ENCODE data around the gene RALBP1.
"Not testable (repeated sequence)": the region's sequence is repeated elsewhere in the genome, so short reads cannot be mapped to it uniquely, and the experiment has no call there.

Gene RALBP1

DNA sequence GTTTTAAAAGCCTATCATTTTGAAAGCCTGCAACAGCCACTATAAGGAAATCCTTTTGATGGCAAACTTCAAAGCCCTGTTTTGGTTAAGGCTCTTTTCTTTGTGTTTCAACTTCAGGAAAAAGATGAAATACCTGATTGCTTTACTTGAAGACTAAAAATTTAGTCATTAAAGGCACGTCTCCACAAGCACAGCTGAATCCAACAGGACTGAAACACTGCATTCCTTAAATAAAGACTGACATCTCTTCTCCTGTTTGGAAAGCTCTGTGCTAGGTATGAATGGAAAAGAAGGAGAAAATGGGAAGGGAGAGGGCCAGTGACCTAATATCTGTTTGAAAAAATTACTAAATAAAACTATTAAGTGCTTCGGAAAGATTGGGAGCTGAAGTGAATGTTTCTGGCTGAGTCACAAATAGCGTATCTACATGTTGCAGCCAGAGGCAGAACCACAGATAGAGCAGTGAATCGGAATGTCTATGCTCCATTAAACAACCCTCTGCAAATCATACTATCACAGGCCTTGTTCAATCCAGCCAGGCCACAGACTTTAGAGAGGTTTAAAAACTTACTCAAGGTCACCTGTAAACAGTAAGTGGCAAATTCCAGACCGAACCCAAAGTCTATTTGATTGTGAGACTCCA lies 21.1 kb upstream of the RALBP1 start:
- no peak for DNase-seq (ENCODE audit: low read depth in 2 of 2)

DNA sequence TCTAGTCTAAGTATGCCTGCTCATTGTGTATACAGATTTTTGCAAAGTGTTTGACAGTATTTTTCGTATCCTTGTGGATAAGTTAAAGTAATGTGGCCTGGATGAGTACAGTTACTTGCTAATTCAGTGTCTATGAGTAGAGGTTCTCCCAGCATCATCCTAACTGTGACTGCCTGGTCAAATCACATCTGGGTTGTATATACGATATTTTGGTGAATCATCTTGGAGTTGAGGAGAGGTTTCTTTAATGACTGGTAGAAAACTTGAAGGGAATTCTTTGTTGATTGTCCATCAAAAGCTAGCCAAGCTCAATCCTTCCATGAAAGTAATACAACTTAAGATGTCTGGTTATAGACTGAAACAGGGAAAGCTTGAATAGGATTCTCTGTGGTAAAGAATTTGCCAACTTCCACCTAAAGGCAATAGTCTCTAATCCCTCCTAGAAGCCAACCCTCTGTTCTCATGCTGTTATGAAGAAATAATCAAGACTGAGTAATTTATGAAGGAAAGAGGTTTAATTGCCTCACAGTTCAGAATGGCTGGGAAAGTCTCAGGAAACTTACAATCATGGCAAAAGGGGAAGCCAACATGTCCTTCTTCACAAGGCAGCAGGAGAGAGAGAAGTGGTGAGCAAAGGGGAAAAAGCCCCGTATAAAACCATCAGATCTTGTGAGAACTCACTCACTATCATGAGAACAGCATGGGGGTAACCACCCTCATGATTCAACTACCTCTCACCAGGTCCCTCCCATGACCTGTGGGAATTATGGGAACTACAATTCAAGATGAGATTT lies 19.4 kb upstream of the RALBP1 start:
- no peak for DNase-seq (ENCODE audit: low read depth in 2 of 2)

DNA sequence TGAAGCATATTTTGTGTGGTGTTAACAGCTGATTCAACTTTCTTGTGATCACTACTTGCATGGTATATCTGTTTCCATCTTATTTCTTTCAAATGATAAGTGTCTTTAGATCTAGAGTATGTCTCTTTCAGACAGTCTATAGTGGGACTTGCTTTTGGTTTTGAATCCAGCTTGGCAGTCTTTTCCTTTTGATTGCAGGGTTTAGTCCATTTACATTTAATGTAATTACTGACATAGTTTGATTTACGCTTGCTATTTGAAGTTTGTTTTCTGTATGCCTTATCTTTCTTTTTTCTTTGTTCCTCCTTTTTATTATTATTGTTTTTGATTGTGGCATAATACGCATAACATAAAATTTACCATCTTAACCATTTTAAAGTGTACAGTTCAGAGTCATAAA lies 9.2 kb upstream of the RALBP1 start:
- DNase-seq (ENCODE audit: low read depth in 2 of 2): no peak

DNA sequence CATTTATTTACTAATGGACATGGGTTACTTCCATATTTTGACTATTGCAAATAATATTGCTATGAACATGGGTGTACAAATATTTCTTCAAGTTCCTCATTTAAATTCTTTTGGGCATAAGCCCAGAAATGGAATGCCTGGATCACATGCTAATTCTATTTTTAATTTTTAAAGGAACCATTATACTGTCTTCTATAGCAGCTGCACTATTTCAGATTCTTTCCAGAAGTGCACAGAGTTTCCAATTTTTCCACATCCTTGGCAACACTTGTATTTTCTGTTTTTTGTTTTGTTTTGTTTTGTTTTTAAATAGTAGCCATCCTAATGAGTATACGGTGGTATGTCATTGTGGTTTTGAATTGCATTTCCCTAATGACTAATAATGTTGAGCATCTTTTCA lies 8.5 kb upstream of the RALBP1 start:
- no peak for DNase-seq (ENCODE audit: low read depth in 2 of 2)

DNA sequence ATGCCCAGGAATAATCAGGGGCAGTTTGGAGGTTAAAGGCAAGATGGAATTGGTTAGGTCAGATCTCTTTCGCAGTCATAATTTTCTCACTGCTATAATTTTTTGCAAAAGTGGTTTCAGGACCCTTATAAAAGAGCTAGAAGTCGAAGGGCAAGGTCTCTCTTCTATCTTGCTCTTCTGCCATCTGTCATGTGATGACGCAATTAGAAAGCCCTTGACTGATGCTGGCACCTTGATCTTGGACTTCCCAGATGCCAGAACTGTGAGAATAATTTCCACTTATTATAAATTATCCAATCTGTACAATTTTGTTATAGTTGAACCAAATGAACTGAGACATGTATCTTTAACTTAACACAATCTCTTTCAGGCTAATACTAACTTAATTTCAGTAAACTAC lies 6.3 kb upstream of the RALBP1 start:
- DNase-seq (ENCODE audit: low read depth in 2 of 2): no peak

DNA sequence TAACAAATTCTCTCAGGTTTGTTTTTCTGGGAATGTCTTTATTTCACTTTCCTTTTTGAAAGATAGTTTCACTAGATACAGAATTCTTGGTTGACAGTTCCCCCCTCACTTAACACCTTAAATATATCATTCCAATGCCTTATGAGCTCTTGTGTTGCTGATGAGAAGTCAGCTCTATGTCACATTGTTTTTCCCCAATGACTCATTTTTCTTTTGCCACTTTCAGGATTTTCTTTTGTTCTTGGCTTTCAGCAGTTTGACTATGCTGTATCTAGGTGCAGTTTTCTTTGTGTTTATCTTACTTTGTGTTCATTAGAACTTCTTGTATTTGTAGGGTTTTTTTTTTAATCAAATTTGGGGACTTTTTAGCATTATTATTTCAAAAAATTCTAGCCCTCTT lies 5.6 kb upstream of the RALBP1 start:
- DNase-seq (ENCODE audit: low read depth in 2 of 2): no peak

DNA sequence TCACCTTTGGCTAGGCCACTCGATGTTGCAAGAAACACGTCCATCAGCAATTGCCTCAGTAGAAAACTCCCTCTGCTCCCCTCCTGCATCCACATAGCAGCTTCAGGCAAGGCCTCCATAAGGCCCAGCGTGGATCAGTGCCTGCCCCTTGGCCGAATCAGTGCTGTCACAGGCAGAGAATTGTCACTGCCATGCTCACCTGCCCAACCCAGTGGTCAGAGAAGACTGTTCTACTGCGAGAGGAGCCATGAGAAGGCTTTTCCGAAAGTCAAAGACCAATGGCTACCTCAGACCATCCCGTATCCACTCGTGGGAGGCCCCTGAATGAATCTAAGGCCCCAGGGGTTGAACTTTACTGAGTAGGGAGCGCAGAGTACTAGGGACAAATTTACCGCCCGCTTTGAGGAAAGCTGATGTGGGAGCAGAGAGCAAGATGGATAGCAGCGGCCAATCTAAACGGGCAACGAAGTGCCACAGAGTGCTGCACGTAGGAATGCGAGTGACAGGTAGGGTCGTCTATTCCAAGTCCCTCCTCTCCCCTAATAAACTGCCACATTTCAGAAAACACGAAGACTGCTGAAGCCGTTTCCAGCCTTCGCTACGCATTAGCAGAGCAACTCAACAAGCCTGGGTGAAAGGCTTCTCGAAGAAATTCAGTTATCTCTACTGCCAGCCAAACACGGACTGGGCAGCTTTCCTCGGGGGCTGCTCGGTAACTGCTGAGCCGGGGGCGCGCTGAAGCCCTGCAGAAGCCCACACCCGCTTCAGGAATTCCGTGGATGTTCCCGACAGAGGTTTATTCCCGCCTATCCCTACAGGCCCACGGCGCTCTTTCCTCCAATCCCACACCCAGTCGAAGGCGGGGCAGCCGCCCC lies 968 bp upstream of the RALBP1 start:
- no peak for DNase-seq (ENCODE audit: low read depth in 2 of 2)

DNA sequence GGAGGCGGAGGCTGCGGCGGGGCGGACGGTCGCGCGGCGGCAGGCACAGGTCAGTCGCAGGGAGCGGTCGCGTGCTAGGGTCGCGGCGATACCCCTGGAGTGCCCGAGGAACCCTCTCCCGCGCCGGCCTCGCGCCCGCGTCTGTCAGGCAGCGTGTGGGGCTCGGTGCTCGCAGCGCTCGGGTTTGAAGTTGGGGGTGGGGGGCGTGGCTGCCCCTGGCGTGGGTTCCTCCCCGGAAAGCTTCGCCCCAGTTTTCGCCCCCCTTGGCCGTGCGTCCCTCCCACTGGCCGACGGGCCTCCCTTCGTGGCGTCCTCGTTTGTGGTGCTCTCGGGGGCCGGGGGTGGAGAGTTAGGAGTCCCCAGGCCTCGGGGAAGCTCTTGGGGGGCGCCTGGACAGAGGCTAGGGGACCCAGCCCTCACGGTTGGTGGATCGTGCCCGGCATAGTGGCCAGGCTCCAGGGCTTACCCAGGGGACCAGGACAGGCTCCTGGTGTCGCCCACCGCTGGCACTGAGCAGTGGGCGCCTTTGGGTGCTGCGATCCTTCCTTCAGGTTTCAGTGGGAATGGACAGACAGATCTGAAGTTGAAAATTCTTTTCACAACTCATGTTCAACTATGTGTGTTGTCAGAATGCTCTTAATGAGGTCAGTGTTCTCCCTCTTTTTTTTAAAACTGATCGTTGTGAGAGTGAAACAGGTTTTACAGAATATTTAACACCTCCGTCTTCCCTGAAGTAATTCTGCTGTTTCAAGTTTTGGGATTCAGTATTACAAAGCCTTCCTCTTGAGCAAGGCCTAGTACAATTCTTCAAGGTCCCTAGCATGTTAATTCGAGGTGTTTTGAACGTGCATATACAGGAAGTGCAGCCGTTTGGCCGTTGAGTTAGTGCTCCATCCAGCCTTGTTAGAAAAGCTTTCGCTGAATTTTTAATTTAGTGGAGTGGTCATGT lies 604 bp downstream of the RALBP1 start:
- peak in 1 of 2 experiments; percentile 45 for DNase-seq (ENCODE audit: low read depth in 2 of 2)

DNA sequence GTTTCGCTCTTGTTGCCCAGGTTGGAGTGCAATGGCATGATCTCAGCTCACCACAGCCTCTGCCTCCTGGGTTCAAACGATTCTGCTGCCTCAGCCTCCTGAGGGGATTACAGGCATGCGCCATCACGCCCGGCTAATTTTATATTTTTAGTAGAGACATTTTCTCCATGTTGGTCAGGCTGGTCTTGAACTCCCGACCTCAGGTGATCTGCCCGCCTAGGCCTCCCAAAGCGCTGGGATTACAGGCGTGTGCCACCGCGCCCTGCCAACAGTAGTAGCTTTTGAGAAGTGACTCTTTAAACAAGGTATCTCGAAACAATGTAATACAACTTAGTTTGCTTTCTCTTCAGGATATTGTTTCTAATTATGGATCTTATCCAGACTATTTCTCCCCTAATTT lies 1.6 kb downstream of the RALBP1 start:
- DNase-seq (ENCODE audit: low read depth in 2 of 2): not testable (repeated sequence)

DNA sequence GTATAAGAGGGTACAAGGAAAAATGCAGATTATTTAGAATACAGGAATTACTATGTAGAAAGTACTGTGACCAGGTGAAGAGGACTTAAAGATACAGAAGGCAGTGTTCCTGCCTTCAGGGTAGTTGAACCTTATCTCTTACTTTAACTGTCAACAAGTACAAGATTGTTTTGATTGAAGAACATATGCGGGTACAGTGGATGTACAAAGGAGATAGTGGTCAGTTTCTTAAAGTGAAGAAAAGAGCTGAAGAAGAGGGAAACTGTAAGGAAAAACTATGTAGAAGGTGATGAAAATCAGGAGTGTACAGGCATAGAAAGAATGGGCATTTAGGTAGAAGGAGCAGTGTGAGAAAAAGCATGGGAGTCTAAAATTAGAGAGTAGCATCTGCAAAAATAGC lies 2.2 kb downstream of the RALBP1 start:
- no peak for DNase-seq (ENCODE audit: low read depth in 2 of 2)

DNA sequence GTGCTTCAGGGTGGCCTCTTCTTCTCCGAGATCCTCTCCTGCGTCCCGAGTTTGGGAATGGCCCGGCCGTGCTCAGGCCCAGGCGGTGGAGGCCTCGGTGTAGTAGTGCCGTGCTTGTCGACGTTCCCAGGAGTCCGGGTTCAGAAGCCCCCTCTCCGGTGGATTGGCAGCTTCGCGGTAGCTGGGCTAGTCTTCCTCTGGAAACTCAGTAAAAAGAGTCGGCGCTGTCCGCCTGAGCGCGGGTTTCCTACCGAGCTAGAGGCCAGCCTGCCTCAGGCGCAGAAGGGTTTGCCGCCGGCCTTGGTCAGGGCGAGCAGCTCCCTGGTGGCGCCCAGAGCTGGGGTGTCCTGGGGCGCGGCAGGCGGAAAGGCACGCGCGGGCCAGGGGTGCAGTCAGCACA lies 3.2 kb downstream of the RALBP1 start:
- DNase-seq (ENCODE audit: low read depth in 2 of 2): no peak

DNA sequence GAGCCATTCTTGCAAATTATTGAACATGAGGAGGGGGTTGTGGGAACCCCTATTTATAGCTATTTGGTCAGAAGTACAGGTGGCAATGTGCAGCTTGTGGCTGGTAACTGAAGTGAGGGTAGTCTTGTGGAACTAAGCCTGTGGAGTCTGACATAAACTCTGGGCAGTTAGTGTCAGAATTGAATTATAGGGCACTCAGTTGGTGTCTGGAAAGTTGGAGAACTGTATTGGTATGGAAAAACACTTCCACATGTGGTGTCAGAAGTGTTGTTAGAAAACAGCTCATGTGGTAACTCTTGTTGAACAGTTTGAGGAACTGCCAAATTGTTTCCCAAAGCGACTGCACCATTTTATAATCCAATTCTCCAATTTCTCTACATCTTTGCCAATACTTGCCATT lies 7.5 kb downstream of the RALBP1 start:
- no peak for DNase-seq (ENCODE audit: low read depth in 2 of 2)

DNA sequence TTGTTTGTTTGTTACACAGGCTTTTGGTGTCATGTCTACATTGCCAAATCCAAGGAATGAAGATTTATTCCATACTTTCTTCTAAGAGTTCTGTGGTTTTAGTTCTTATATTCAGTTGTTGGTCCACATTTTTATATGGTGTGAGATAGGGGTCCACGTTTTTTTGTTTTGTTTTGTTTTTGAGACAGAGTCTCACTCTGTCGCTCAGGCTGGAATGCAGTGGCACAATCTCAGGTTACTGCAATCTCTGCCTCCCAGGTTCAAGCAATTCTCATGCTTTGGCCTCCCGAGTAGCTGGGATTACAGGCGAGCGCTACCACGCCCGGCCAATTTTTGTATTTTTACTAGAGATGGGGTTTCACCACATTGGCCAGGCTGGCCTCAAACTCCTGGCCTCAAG lies 8.2 kb downstream of the RALBP1 start:
- DNase-seq (ENCODE audit: low read depth in 2 of 2): no peak

DNA sequence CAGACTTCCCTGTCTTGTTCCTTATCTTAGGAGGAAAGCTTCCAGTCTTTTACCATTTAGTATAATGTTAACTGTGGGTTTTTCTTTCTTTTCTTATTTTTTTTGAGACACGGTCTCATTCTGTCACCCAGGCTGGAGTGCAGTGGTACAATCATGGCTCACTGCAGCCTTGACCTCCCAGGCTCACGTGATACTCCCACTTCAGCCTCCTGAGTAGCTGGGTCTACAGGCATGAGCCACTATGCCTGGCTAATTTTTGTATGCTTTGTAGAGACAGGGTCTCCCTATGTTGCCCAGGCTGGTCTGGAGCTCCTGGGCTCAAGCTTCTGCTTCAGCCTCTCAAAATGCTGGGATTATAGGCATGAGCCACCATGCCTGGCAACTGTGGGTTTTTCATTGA lies 9.5 kb downstream of the RALBP1 start:
- not testable (repeated sequence) for DNase-seq (ENCODE audit: low read depth in 2 of 2)

DNA sequence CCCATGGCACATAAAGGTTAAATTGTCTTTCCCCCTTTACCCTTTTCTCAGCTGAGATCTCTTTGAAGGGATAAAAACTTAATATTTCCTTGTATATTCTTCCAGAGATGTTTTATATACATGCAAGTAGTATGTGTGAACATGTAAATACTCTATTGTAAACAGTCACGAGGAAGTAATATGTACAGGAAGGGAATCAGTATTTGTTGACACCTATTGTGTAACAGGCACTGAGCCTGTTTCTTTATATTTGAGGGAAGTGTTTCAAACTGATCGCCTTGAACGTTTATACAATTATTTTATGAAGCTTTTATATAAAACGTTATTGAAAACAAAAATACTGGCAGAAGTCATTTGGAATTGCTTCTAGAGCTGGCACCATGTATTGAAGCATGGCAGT lies 13.2 kb downstream of the RALBP1 start:
- no peak for DNase-seq (ENCODE audit: low read depth in 2 of 2)

DNA sequence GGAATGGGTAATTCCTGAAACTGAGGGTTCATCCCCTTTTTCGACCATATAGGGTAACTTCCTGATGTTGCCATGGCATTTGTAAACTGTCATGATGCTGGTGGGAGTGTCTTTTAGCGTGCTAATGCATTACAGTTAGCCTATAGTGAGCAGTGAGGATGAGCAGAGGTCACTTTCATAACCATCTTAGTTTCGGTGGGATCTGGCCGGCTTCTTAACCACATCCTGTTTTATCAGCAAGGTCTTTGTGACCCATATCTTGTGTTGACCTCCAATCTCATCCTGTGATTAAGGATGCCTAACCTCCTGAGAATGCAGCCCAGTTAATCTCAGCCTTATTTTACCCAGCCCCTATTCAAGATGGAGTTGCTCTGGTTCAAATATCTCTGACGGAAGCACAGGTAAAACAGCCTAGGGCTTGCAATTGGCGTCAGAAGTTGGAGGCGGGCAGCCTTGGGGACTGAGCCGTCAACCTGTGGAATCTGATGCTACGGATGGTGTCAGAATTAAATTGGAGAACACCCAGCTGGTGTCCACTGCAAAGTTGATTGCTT lies 19.5 kb downstream of the RALBP1 start:
- DNase-seq (ENCODE audit: low read depth in 2 of 2): no peak

DNA sequence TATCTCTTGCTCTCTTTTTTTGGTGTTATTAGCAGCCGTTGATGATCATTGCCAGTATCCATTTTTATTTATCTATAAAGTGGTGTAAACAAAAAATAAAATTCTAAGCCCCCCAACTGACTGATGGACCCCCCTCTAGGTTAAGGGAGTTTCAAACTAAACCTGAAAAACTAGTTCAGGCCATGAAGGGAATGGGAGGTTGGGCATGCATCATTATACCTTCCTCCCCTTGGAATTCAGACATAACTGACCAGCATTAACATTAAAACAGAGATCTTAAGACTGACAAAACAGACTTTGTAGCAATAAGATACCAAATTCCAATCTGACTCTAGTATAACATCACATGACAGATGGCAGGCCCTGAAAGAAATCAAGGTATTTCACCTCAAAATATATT lies 20.2 kb downstream of the RALBP1 start:
- DNase-seq (ENCODE audit: low read depth in 2 of 2): no peak

DNA sequence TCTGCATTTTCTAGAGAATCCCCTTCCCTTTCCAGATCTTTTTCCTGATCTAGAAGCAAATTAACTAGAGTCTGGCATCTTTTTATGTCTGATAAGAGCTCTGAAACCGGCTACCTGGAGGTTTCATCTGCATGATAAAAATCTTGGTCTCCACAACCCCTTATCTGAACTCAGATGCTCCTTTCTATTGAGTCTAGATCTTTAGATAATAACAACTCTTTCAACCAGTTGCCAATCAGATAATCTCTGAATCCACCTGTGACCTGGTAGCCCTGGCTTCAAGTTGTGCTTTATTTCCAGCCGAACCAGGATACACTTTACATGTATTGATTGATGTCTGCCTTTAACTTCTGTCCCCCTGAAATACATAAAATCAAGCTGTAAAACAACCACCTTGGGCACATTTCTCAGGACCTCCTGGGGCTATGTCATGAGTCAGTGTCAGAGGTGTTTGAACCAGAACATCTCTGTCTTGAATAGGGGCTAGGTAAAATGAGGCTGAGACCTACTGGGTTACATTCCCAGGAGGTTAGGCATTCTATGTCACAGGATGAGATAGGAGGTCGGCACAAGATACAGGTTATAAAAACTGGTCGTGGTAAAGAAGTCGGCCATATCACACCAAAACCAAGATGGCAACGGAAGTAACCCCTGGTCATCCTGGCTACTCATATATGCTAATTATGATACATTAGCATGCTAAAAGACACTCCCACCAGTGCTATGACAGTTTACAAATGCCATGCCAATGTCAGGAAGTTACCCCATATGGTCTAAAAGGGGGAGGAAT lies 20.8 kb downstream of the RALBP1 start:
- DNase-seq (ENCODE audit: low read depth in 2 of 2): no peak

DNA sequence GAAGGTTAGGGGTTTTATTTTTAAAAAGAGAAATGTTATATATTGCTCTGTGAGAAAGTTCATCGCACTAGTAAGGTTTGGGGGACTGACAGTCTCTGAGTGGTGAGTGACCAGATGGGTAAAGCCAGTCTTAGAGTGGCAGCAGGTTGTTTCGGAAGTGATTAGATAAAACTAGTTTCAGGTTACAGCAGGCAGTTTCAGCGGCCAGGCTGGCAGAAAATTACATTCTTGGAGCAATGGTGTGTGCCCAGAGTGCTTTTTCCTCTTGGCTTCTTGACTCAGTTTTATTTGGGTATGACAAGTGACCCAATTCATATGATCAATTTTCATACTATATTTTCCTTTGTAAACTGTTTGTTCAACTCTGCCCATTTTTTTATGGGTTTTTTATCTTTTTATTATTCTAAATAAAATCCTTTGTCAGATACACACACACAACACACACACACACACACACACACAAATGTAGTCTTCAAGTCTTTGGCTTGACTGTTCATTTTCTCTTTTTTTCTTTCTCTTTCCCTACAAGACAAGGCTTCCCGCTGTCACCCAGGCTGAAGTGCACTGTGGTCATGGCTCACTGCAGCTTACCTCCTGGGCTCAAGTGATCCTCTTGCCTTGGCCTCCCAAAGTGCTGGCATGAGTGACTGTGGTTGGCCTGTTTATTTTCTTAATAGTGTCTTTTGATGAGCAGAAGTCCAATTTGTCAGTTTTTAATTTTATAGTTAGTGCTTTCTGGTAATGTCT lies 30.9 kb downstream of the RALBP1 start:
- no peak for DNase-seq (ENCODE audit: low read depth in 2 of 2)

Data from stimulated activated CD4-positive, alpha-beta T cell treated with anti-CD3 and anti-CD28 coated beads, Interleukin-12 subunit alpha, Interleukin-12 subunit beta, amount 100 ng/mL, for 24 hours (primary cell).